ENCODE data around the gene FAM83D. TPM values are rescaled to one million over a fixed set of nuclear protein-coding genes. Genes with fewer than 3 reads are reported as not detected.
A peak's percentile ranks its signal among the peaks of the same experiment; 100 is the strongest.

Gene FAM83D
- total and polyA plus RNA-seq, 2 donors (not counting 1 experiment from before 2014, with no cell fraction given) = 0.82 to 1.7 TPM

GRCh38 chr20:38997622-38998021 lies 71.4 kb downstream of the FAM83D start:
- H2AFZ ChIP-seq (ENCODE audit: insufficient read depth, low read depth, low read length, poor library complexity, severe bottlenecking) = no peak overlapping the region
- peak; percentile 12 for DNase-seq

DNA sequence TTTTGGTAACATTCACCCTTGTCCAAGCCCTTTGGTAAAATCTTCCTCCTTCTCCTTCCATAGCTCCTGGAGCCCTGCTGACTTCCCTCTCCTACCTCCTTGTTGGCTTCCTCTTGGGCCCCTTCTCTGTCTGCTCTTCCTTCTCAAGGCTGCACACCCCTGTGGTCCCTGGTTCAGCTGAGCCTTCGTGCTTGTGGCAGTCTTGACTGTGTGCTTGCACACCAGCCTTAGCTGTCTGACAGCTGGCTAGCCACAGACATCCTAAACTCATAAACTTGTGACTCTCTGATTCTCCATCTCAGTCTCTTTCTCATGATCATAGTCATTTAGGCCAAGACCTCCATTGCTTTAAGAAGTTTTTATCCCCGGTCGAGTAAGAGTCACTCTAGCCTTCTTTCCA lies 73.0 kb downstream of the FAM83D start:
- ChIA-PET CTCF (interaction anchor here (2.9 kb wide), 1 partner anchor 50 kb away, joined by 9 read pairs; no protein-coding TSS in a partner anchor), POLR2A (no interaction called here)
- no peak overlapping the region for H3K4me2 ChIP-seq (replicated peaks; ENCODE audit: low read depth, low read length, poor library complexity, severe bottlenecking)
- 93% methylated on average over 3 of the region's 3 CpGs for WGBS (ENCODE audit: insufficient coverage)
- no peak overlapping the region for H3K9ac ChIP-seq (ENCODE audit: low read length)
- intact Hi-C loops (cut with micrococcal nuclease) = no loop called here
- H4K20me1 ChIP-seq (ENCODE audit: control insufficient read depth, insufficient read depth, low read length, poor library complexity, severe bottlenecking) = no peaks in the 10 kb centered on the region
- H3K4me3 ChIP-seq (ENCODE audit: control extremely low read depth in 1 of 5, extremely low read depth in 1 of 5, insufficient read depth in 1 of 5, low read depth in 2 of 5, low read length in 4 of 5) = no peak overlapping the region
- ATAC-seq (ENCODE audit: low read depth) (no peak), DNase-seq (no peak)
- H3K4me1 ChIP-seq (ENCODE audit: control insufficient read depth in 2 of 2, insufficient read depth in 2 of 2, low read length in 2 of 2) = no peaks in the 10 kb centered on the region
- no peak overlapping the region for H3K27ac Mint-ChIP-seq
- H3K27ac ChIP-seq (ENCODE audit: low read length in 2 of 2) = no peak overlapping the region
- TF ChIP-seq CTCF (IDR thresholded peaks at IDR 0.05) = no peak
- H3K4me3 Mint-ChIP-seq = no peak overlapping the region
- no peaks in the 10 kb centered on the region for H3K79me2 ChIP-seq (ENCODE audit: control insufficient read depth, insufficient read depth, low read length)
- no peak overlapping the region for H2AFZ ChIP-seq (ENCODE audit: insufficient read depth, low read depth, low read length, poor library complexity, severe bottlenecking)
- peaks cover 6% of the 10 kb centered on the region for H3K4me1 Mint-ChIP-seq
- H3K27me3 Mint-ChIP-seq = no peaks in the 10 kb centered on the region
- peaks cover 0 to 65% of the 10 kb centered on the region in 2 experiments for H3K36me3 ChIP-seq (replicated peaks in 1 of 2; ENCODE audit: control extremely low read depth in 1 of 2, control insufficient read depth in 1 of 2, extremely low read depth in 1 of 2, insufficient read depth in 2 of 2, low read length in 1 of 2)
- no peaks in the 10 kb centered on the region for H3K27me3 ChIP-seq (replicated peaks in 1 of 4; ENCODE audit: control extremely low read depth in 1 of 4, control insufficient read depth in 3 of 4, insufficient read depth in 4 of 4, low read length in 3 of 4)
- no peaks in the 10 kb centered on the region for H3K9me3 Mint-ChIP-seq (ENCODE audit: insufficient read depth)
- no peaks in the 10 kb centered on the region for H3K9me3 ChIP-seq (ENCODE audit: control extremely low read depth in 1 of 3, control insufficient read depth in 2 of 3, insufficient read depth in 1 of 3, low read length in 2 of 3)

More at GRCh38 chr20:38997622-38998021, 71.4 kb downstream of the FAM83D start:
- Mint-ChIP-seq H3K9me3 (ENCODE audit: insufficient read depth) (no peaks in the 10 kb centered on the region), H3K4me1 (peaks cover 6% of the 10 kb centered on the region), H3K4me3 (no peak overlapping the region), H3K27ac (peak overlapping the region; percentile 3), H3K27me3 (no peaks in the 10 kb centered on the region)
- no peaks in the 10 kb centered on the region for H3K79me2 ChIP-seq (ENCODE audit: control insufficient read depth, insufficient read depth, low read length)
- H3K4me3 ChIP-seq (ENCODE audit: control extremely low read depth in 1 of 5, extremely low read depth in 1 of 5, insufficient read depth in 1 of 5, low read depth in 2 of 5, low read length in 4 of 5) = no peak overlapping the region
- WGBS (ENCODE audit: insufficient coverage) = 74% methylated on average over 8 of the region's 8 CpGs
- intact Hi-C loops (cut with micrococcal nuclease) = no loop called here
- ChIA-PET CTCF (interaction anchor here (0.7 to 2.9 kb wide), 5 partner anchors 14 to 350 kb away, joined by 3 to 9 read pairs (median 3); partner anchors contain the start of gene DHX35), POLR2A (no interaction called here)
- H3K9ac ChIP-seq (ENCODE audit: low read length) = no peak overlapping the region
- H3K9me3 ChIP-seq (ENCODE audit: control extremely low read depth in 1 of 3, control insufficient read depth in 2 of 3, insufficient read depth in 1 of 3, low read length in 2 of 3) = no peaks in the 10 kb centered on the region
- TF ChIP-seq EZH2 (IDR thresholded peaks at IDR 0.05; ENCODE audit: borderline replicate concordance, insufficient read depth, low read depth, low read length, poor library complexity, severe bottlenecking) (no peak), CTCF (IDR thresholded peaks at IDR 0.05) (no peak)
- no peaks in the 10 kb centered on the region for H4K20me1 ChIP-seq (ENCODE audit: control insufficient read depth, insufficient read depth, low read length, poor library complexity, severe bottlenecking)
- H3K36me3 ChIP-seq (replicated peaks in 1 of 2; ENCODE audit: control extremely low read depth in 1 of 2, control insufficient read depth in 1 of 2, extremely low read depth in 1 of 2, insufficient read depth in 2 of 2, low read length in 1 of 2) = peaks cover 0 to 55% of the 10 kb centered on the region in 2 experiments
- no peaks in the 10 kb centered on the region for H3K27me3 ChIP-seq (replicated peaks in 1 of 4; ENCODE audit: control extremely low read depth in 1 of 4, control insufficient read depth in 3 of 4, insufficient read depth in 4 of 4, low read length in 3 of 4)
- no peak overlapping the region for H3K4me2 ChIP-seq (replicated peaks; ENCODE audit: low read depth, low read length, poor library complexity, severe bottlenecking)
- no peak overlapping the region for H3K27ac ChIP-seq (ENCODE audit: low read length in 2 of 2)
- H3K4me1 ChIP-seq (ENCODE audit: control insufficient read depth in 2 of 2, insufficient read depth in 2 of 2, low read length in 2 of 2) = no peaks in the 10 kb centered on the region
- peak; percentile 21 for ATAC-seq (ENCODE audit: low read depth)
